Tibial nerve (tissue), 4 donors: ENCODE results near the gene SMAD4. TPM values are rescaled to one million over a fixed set of nuclear protein-coding genes. Genes with fewer than 3 reads are reported as not detected.
A peak's percentile ranks its signal among the peaks of the same experiment; 100 is the strongest.

Source experiments
- DNase-seq, 2 donors: peaks; one replicate each; pipeline ENCODE4 v3.0.0-alpha.2; 2019; ENCODE audit warnings: low spot score in 2 of 2
- H3K27ac ChIP-seq, 4 donors: fragments of 200-600 bp; sonication (generic) in 3 of 4; one replicate each; pipeline ENCODE4 v1.5.1; 2017 to 2019; ENCODE audit warnings: mild to moderate bottlenecking in 1 of 4
- H3K27me3 ChIP-seq, 2 donors: fragments of 200-600 bp; sonication (generic) in 1 of 2; one replicate each; pipeline versions ENCODE4 v1.5.1 to v1.6.0; 2017 to 2019
- H3K36me3 ChIP-seq, 3 donors: fragments of 200-600 bp; sonication (generic); one replicate each; pipeline ENCODE4 v1.5.1; 2018 to 2019
- H3K4me1 ChIP-seq, 4 donors: fragments of 200-600 bp; sonication (generic) in 3 of 4; one replicate each; pipeline ENCODE4 v1.5.1; 2017 to 2019
- H3K4me3 ChIP-seq, 4 donors: fragments of 200-600 bp; sonication (generic) in 3 of 4; one replicate each; pipeline ENCODE4 v1.5.1; 2017 to 2019; ENCODE audit warnings: mild to moderate bottlenecking in 1 of 4, moderate library complexity in 1 of 4
- H3K9me3 ChIP-seq, 4 donors: fragments of 200-600 bp; sonication (generic) in 3 of 4; one replicate each; pipeline ENCODE4 v1.5.1; 2017 to 2019
- EP300 ChIP-seq, 2 donors: sonication (generic); formaldehyde crosslinking; IDR thresholded peaks; one replicate each; pipeline ENCODE4 v1.6.1; 2017; ENCODE audit warnings: antibody characterized with exemption in 2 of 2, mild to moderate bottlenecking in 1 of 2
- POLR2A ChIP-seq, 2 donors: fragments of 450-650 bp; IDR thresholded peaks; one replicate each; pipeline ENCODE4 v1.6.1; 2017; ENCODE audit warnings: antibody characterized with exemption in 2 of 2, mild to moderate bottlenecking in 2 of 2, moderate library complexity in 2 of 2
- WGBS, 2 donors: methylation state at CpG; one replicate each; pipeline ENCODE4 v1.1.5; 2018; 5-methylcytosine and 5-hydroxymethylcytosine counted together
- total RNA-seq, 4 donors: library from RNA; depleted of rRNA; stranded (reverse); fragments of >200 nt; gene quantifications; one replicate each; pipeline ENCODE4 v1.1.0, GENCODE V29; 2016
- TF ChIP-seq, protein P1 (sequence below), 5 experiments: fragments of 200-600 bp in 3 of 5; fragments of 450-650 bp in 2 of 5; sonication (generic) in 3 of 5; IDR thresholded peaks; one replicate each; pipeline ENCODE4 v1.5.1; 2016 to 2019; ENCODE audit warnings: antibody characterized with exemption in 5 of 5, mild to moderate bottlenecking in 3 of 5, moderate library complexity in 2 of 5

The SMAD4 gene
- 100 to 1,000 TPM; 100 to 182 (median 148) TPM for total RNA-seq

- no peaks in the 10 kb centered on the region for H3K9me3 ChIP-seq
- peaks cover 0 to 25% (median 0%) of the 10 kb centered on the region in 3 donors for H3K36me3 ChIP-seq
- TF ChIP-seq EP300 (IDR thresholded peaks at IDR 0.05), result peak; percentile 81 to 99
- TF ChIP-seq POLR2A (IDR thresholded peaks at IDR 0.05), result peak; percentile 89 to 97
- TF ChIP-seq, protein P1, sequence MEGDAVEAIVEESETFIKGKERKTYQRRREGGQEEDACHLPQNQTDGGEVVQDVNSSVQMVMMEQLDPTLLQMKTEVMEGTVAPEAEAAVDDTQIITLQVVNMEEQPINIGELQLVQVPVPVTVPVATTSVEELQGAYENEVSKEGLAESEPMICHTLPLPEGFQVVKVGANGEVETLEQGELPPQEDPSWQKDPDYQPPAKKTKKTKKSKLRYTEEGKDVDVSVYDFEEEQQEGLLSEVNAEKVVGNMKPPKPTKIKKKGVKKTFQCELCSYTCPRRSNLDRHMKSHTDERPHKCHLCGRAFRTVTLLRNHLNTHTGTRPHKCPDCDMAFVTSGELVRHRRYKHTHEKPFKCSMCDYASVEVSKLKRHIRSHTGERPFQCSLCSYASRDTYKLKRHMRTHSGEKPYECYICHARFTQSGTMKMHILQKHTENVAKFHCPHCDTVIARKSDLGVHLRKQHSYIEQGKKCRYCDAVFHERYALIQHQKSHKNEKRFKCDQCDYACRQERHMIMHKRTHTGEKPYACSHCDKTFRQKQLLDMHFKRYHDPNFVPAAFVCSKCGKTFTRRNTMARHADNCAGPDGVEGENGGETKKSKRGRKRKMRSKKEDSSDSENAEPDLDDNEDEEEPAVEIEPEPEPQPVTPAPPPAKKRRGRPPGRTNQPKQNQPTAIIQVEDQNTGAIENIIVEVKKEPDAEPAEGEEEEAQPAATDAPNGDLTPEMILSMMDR (IDR thresholded peaks at IDR 0.05), result no peak
- H3K27ac ChIP-seq, result peak within 1 kb of the TSS; percentile 95 to 99 (median 97)
- peak; percentile 95 for DNase-seq
- no peaks in the 10 kb centered on the region for H3K27me3 ChIP-seq
- 0 to 1% methylated on average over 37 to 54 of the region's 79 CpGs for WGBS, 2 donors
- H3K4me3 ChIP-seq, result peak within 1 kb of the TSS; percentile 71 to 86 (median 78)
- peaks cover 0 to 74% (median 20%) of the 10 kb centered on the region in 4 donors for H3K4me1 ChIP-seq
These were observed at the start of gene SMAD4 for GRCh38 chr18:51029694-51030536. TSS of gene SMAD4 (plus strand) at chr18:51030213. CDS start at chr18:51047047, 16,834 bp downstream.

- 90 to 92% methylated on average over 1 of the region's 1 CpG for WGBS, 2 donors
- H3K4me1 ChIP-seq, result no peaks in the 10 kb centered on the region
- peaks cover 0 to 56% (median 0%) of the 10 kb centered on the region in 3 donors for H3K36me3 ChIP-seq
- DNase-seq, result no peak
- no peak overlapping the region for H3K4me3 ChIP-seq
- no peaks in the 10 kb centered on the region for H3K27me3 ChIP-seq
- TF ChIP-seq, protein P1 (IDR thresholded peaks at IDR 0.05), result no peak
- TF ChIP-seq POLR2A (IDR thresholded peaks at IDR 0.05) (no peak), EP300 (IDR thresholded peaks at IDR 0.05) (no peak)
- no peak overlapping the region for H3K27ac ChIP-seq
- no peaks in the 10 kb centered on the region for H3K9me3 ChIP-seq
These were observed 48.6 kb upstream of the SMAD4 start for GRCh38 chr18:50981381-50981780.

- Histone ChIP-seq H3K4me1 (peaks cover 0 to 5% (median 0%) of the 10 kb centered on the region in 4 donors), H3K9me3 (no peaks in the 10 kb centered on the region), H3K4me3 (no peak overlapping the region), H3K27me3 (no peaks in the 10 kb centered on the region), H3K27ac (no peak overlapping the region), H3K36me3 (peaks cover 0 to 53% (median 0%) of the 10 kb centered on the region in 3 donors)
- TF ChIP-seq, protein P1 (IDR thresholded peaks at IDR 0.05), result no peak
- TF ChIP-seq POLR2A (IDR thresholded peaks at IDR 0.05) (no peak), EP300 (IDR thresholded peaks at IDR 0.05) (no peak)
- DNase-seq, result no peak
- 79 to 84% methylated on average over 8 of the region's 8 CpGs for WGBS, 2 donors
These were observed 47.8 kb upstream of the SMAD4 start for GRCh38 chr18:50982086-50982801.

DNA sequence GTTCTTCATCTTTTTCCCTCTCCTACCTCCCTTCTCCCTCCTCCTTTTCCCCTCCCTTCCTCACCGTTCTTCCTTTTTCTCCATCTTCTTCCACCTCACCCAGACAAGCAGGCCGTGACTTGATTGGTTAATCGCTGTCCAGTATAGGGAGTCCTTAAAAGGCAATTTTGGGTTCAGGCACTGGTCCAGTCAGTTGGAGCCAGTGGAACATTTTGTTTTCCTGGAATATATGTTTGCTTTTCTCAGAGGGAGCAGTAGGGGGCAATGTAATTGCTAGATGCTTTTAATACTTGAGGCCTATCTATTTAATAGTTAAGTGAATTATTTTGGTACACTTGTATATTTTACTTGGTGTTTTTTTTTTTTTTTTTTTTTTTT, 47.2 kb upstream of the SMAD4 start:
- TF ChIP-seq, protein P1 (IDR thresholded peaks at IDR 0.05), result peak in 1 of 5 experiments; percentile 7
- TF ChIP-seq EP300 (IDR thresholded peaks at IDR 0.05) (no peak), POLR2A (IDR thresholded peaks at IDR 0.05) (no peak)
- 88 to 89% methylated on average over 3 of the region's 3 CpGs for WGBS, 2 donors
- H3K4me3 ChIP-seq, result no peak overlapping the region
- H3K27ac ChIP-seq, result no peak overlapping the region
- peaks cover 0 to 7% (median 0%) of the 10 kb centered on the region in 4 donors for H3K4me1 ChIP-seq
- no peaks in the 10 kb centered on the region for H3K9me3 ChIP-seq
- H3K36me3 ChIP-seq, result peaks cover 0 to 52% (median 0%) of the 10 kb centered on the region in 3 donors
- H3K27me3 ChIP-seq, result no peaks in the 10 kb centered on the region
- no peak for DNase-seq
